ACHN (cell line): ENCODE results near the gene ERC2.

Experiments
- DNase-seq: peaks from one replicate; pipeline ENCODE4 v3.0.0-alpha.2; 2015
- in situ Hi-C: cut with HindIII; loops from 2 replicates; pipeline ENCODE4 v1.10.0; 2017; ENCODE audit warnings: low sequenced_read_pairs, low pct_ligation_motif_present, low pct_unique_long_range_greater_than_20kb

The ERC2 gene

DNA sequence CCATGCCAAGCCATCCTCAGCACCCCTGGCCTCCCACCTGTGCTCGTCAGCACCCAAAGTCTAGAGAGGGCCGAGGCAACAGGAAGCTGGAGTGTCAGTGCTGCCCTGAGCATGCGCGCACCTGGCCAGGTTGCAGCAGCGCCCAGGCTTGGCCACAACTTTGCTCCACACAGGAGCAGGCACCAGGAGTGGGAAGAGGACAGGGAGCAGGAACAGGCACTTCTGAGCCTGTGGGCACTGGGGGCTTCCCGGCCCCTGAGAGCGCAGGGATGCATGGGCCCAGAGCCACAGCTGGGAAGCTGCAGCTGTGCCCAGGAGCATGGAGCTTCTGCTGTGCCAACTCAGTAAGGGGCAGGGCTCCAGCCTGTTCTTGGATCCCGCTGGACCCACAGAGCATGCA lies 509.7 kb downstream of the ERC2 start:
- DNase-seq = no peak
- in situ Hi-C loops = no loop called here

DNA sequence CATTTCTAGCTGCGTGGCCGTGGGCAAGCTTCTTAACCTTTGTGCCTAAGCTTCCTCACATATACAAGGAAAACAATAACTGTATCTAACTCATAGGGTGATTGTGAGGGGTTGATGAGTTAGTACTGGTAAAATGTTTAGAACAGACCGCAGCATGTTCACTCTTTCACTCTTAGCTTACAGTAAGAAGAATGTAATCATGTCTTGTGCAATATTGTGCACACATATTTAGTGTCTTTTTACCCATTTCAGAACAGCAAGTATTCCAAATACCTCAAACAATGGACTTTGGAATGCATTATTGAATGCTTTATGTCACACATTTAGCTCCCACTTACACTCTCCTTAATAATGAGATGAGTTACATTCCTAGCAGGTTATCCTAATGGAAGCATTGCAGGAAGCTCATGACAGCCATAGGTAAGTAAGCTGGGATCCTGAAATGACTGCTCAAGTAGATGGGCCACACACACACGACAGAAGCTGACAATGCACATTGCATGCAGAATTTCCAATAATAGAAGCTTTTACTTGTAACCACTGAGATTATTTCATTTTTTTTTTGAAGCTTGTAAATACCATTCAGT lies 512.3 kb downstream of the ERC2 start:
- no peak for DNase-seq
- in situ Hi-C loops = no loop called here

DNA sequence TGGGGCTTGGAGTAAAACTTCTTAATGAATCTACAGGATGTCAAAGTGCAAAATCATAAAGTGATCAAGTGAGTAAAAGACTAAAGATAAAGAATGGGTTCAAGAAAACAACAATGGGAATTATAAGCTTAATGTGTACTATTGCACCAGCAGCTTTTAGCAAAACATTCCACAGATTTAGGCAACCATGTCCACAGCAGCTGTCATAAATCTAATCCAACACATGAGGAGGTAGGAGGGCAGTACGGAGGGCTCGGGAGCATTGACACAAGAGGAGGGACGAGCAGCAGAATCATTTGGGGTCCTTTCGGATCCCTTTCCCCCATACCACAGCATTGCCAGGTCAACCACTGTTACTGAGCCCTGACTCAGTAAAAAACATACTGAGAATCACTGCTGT lies 516.9 kb downstream of the ERC2 start:
- no peak for DNase-seq
- in situ Hi-C loops = no loop called here

DNA sequence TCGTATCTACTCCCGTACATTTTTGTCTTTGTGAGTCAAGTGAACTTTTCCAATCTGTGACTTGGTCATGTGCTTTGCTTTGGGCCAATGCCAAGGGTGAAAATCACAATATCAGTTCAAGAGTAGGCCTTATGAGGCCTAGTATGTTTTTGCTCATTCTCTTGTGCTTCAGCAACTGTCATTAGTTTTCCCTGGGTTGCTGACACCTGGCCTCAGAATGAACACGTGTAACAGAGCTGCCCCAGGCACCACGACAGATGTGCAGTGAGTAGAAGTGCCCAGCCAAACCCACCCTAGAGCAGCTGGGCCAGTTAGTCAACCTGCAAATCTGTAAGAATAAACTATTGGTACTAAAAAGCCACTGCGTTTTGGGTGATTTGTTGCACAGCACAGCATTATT lies 520.9 kb downstream of the ERC2 start:
- no peak for DNase-seq
- in situ Hi-C loops = no loop called here

DNA sequence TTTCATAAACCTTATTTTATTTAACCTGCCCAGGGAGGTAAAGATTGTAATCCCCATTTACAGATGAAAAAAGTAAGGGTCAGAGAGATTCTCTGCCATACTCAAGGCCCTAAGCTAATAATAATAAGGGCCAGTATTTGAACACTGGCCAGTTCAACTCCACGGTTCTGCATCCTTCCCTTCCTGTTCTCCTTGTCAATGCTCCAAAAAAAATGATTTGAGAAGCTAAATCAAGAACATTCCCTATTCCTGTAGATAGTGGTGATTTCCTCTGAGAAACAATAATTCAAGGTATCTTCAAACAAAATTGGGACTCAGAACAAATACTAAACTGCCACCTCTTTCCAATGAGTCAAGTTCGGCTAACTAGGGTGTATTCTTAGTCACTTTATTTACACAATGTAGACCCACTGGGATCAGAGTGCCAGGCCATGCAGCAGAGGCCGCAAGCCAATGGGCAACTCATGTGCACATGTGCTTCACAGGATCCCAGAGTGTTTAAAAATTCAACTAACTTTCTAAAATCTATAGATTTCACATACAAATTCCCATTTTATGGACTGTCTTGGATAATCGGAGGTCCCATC lies 521.6 kb downstream of the ERC2 start:
- DNase-seq = no peak
- in situ Hi-C loops = no loop called here

DNA sequence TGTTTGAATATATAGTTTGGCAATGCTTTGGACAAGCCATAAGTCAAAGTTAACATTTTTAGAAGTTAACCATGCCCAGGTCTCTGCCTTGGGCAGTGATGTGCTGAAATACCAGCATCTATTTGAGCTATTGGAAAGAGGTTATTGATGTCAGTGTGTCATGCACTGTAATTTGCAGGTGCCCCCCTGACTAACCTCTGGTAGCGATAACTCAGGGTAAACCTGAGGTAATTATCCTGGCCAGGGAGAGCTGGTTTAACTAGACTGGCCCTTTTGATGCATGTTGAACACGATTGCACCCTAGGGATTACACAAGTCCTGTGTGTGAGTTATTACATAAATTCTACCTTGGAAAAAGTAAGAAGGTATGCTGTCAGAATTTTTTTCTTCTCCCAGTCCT lies 525.4 kb downstream of the ERC2 start:
- in situ Hi-C loops = no loop called here
- DNase-seq = no peak

DNA sequence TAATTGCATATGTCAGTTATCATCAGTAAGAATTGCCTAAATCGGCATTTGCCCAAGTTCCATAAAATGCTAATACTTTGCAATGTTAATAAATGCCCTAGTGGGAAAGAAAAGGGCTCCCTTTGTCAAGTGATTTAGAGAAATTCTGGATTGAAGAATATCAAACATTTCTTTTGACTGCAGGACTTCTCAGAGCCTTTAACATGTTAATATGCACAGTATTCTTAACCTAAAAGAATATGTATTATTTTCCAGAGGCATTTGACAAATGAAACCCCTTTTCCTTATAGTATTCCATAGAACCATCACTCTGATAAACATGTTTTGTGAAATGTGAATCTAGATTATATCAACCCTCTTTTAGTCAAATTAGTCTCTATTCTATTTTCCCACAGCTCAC lies 529.0 kb downstream of the ERC2 start:
- in situ Hi-C loops = no loop called here
- DNase-seq = no peak

DNA sequence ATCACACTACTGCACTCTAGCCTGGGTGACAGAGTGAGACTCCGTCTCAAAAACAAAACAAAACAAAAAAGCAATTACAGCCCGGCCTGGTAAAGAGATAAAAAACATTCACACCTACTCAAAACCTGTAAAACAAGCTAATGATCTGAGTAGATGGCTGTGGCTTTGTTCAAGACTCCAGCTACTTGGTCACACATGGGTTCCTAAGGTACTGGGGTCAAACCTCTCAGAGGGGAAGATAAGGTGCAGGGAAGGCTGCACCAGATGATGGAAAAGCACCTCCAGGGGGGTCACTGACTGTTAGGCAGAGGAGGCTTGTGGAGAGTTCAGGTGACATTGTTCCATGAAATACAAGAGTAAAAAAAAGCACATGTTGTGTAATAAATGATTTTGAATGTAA lies 531.0 kb downstream of the ERC2 start:
- in situ Hi-C loops = no loop called here
- no peak for DNase-seq

DNA sequence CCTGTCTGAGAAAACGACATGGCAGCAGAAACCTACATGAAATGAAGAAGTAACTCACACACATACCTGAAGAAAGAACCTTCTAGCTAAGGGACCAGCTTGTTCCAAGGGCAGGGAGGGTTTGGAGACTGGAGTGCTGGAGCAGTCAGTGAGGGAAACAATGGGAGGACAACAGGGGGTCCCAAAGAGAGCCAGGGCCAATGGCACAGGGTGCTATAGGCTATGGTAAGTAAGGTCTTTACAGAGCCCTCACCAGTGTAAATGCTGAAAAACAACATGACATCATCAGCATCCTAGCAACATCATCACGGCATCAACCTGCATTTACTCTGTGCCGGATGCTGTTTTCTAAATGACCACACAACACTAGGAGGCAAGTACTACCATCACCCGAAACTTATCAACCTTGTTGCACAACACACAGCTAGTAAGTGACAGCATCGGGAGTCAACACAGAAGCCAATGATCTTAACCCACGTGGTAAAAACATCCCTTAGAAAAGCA lies 531.7 kb downstream of the ERC2 start:
- in situ Hi-C loops = no loop called here
- DNase-seq = no peak

DNA sequence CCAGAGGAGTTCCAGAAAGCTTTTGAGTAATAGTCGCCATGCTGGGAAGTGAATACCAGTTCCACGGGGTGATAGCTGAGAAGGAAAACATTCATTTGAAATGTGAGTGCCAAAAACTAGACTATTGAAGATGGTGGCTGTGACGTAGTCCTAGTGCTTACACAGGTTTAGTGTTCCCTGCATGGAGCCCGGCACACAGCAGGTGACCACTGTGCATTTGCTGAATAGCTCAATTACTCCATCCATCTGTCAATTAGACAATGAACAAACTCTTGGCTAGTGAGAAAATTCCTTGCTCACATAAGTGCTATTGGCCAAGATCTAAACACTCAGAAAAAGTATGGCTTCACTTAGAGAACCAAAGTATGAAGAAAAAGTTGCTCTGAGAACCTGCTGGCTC lies 533.0 kb downstream of the ERC2 start:
- DNase-seq = no peak
- in situ Hi-C loops = no loop called here

DNA sequence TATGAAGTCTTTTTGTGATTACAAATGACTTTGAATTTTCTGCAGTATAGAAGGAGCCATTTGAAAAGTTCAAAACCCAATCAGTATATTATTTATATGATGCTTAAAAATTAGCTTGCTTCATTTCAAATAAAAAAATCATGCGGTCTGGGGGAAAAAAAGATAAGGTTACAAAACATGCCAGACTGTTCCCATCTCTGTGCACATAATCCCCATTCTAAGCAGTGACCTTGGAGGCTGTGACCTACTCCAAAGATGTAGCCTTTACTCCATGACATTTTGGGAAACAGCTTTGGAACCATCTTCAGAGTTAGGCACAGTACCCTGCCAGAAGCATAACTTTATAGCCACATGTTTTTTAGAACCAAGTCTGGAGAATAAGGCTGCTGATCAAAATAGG lies 533.5 kb downstream of the ERC2 start:
- in situ Hi-C loops = no loop called here

DNA sequence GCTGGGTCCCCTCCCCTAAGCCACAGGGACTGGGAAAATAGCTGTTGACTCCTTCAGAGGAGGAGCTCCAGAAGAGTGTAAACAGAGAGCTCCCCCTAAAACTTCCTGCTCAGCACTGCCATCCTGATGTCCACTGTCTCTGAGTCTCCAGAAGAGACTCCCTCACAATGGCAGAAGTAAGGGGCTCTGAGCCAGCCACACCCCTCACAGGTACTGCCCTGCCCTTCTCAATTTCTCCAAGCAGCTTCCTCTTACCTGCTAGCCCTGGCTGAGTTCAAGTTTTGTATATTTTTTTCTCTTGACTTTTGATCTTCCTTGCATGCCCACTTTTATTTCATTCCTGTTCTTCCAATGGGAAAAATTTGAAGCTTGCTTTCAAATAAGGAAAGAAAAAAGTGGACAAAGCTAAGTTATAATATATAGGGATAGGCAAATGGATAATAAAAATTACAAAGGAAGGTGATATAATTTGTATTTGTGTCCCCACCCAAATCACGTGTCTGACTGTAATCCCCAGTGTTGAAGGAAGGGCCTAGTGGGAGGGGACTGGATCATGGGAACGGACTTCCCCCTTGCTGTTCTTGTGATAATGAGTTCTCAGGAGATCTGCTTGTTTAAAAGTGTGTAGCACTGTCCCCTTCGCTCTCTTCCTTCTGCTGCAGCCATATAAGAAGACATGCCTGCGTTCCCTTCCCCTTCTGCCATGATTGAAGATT lies 539.0 kb downstream of the ERC2 start:
- in situ Hi-C loops = no loop called here
- no peak for DNase-seq

More for the DNA sequence above, 533.5 kb downstream of the ERC2 start:
- no peak for DNase-seq

DNA sequence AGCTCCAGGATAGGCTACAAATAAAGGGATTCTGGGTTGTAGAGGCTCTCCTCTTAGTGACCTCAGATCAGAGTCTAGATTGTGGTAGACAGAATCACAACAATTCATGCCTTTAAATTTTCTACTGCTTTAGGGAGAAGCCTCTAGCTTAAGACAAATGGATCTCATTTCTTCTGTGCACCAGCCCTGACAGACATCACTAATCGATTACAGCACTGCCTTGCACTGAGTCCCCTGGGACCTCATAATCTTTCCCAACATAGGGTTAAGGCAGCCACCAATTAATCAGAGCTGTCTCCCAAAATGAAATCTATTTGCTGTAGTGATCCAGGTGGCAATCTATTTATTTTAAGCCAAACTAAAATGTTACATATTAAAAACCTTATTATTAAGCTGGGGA lies 544.6 kb downstream of the ERC2 start:
- in situ Hi-C loops = no loop called here
- no peak for DNase-seq

DNA sequence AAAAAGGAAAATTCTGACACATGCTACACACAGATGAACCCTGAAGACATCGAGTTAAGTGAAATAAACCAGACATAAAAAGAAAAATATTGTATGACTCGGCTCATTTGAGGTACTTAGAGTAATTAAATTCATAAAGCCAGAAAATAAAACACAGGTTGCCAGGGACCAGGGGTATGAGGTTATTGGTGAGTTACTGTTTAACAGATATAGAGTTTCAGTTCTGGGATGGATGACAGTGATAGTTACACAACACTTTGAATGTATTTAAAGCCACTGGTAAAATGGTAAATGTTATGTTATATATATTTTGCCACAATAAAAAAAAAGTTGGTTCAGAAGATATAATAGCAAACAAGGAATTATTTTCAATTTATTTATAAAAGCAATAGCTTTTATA lies 545.1 kb downstream of the ERC2 start:
- in situ Hi-C loops = no loop called here
- no peak for DNase-seq

DNA sequence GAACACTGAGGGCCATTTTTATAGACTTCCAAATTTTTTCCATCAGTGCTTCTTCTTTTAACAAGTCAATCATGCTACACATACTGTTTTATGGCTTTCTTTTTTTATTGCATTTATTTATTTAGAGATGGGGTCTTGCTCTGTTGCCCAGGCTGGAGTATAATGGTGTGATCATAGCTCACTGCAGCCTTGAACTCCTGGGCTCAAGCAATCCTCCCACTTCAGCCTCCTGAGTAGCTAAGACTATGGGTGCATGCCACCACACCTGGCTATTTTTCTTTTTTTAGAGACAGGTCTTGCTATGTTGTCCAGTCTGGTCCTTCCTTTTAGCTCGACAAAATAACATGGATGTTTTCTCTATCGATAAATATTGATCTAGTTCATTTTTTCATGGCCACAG lies 555.4 kb downstream of the ERC2 start:
- in situ Hi-C loops = no loop called here

DNA sequence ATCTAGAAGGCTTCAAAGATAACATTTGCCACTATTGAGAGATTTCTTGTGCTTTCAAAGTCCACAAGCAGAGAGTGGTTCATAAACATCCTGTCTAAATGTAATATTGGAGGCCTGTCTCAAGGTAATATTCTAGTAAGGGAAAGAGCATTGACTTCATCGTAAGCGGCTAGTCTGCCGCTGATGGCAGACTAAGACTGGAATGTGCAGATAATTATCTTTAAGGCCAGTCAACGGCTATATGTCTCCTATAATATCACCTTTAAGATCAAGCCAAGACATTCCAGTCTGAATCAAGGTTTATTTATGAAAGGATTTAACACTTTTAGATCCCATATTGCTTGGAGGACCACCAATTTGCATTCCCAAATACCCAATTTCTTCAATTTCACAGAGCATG lies 557.0 kb downstream of the ERC2 start:
- no peak for DNase-seq
- in situ Hi-C loops = no loop called here

More for the DNA sequence above, 555.4 kb downstream of the ERC2 start:
- no peak for DNase-seq

DNA sequence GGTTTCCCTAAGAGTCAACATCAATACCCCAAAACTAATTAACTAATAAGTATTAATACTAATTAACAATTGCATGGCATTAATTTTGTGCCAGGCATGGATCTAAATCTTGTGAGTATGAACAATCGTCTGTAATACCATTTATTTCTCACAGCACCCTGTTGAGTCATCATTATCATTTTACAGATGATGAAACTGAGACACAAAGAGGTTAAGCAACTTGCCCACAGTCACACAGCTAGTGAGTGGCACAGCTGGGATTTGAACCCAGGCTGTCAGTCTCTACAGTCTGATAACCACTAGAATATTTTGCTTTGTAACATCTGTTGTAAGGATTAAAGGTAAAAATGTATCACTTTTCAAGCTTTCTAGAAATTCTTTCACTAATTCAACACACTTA lies 557.7 kb downstream of the ERC2 start:
- in situ Hi-C loops = no loop called here

DNA sequence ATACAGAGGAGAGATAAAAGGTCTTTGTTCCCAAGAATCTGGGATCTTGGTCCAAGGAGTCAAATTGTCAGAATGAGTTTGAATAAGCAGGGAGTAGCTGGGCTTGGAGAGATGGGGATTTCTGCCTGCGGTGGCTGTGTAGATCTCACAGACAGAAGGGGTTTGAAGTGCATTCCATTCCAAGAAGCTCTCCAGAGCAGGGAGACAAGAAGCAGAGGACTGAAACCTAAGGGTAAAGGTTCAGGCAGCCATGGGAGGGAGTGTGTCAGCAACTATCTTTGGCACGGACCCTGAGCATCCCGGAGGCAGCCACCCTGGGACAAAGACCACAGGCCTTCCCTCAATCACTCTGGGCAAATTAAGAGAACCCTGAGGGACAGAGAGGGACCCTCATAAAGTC lies 558.9 kb downstream of the ERC2 start:
- no peak for DNase-seq
- in situ Hi-C loops = no loop called here

More for the DNA sequence above, 557.7 kb downstream of the ERC2 start:
- no peak for DNase-seq

DNA sequence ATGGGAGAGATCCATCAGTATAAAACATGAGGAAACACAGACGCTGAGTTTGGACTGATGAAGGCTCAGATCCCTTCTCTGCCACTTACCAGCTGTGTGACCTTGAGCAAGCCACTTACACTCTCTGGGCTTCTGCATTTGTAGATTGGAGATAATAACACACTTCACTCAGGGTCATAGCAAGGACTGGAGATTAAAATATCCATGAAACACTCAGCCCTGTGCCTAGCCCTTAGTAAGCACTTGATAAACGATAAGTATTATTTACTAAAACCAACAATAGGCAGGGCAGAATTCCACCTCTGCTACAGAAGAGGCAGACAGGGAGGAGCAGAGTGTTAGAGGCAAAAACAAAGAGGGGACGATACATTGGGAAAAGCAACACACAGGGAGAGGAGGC lies 560.7 kb downstream of the ERC2 start:
- in situ Hi-C loops = no loop called here
- no peak for DNase-seq

DNA sequence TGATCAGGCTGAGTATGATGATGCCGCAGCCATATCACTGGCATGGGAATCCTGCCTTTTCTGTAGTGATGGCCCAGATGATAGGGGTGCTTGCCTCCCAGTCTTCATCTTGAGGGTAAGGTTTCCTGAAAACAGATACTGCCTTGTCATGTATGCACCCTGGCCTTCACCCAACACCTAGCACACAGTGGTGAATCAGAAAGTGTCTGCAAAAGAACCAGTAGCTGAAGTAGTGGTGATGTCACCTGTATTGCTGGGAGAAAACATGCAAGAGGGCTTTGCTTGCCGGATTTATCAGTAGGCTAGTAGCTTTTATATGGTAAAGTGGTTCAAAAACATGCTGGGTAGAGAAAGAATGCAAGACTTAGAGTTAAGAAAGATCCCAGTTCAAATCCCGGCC lies 561.4 kb downstream of the ERC2 start:
- no peak for DNase-seq
- in situ Hi-C loops = no loop called here
